GM08714 (cell line): ENCODE data around the gene REST.

ENCODE experiments used
- H3K4me3 ChIP-seq: fragments of 200-500 bp; sonication (Bioruptor generic); 2 replicates; pipeline ENCODE4 v1.5.1; 2014; ENCODE audit warnings: mild to moderate bottlenecking, low read length, inconsistent platforms
- ZNF274 ChIP-seq: IDR thresholded peaks from 2 replicates; pipeline ENCODE4 v1.6.1; 2012; ENCODE audit warnings: mild to moderate bottlenecking, low read depth, low read length

REST gene

GRCh38 chr4:56978750-56979303, 71.1 kb downstream of the REST start, which contains the start of gene POLR2B:
Gene POLR2B, plus strand, starts transcription at chr4:56978896. Its CDS starts 90 bp downstream, at chr4:56978986.
- TF ChIP-seq ZNF274, result no peak
- H3K4me3 ChIP-seq, result peak within 1 kb of the TSS; percentile 96

DNA sequence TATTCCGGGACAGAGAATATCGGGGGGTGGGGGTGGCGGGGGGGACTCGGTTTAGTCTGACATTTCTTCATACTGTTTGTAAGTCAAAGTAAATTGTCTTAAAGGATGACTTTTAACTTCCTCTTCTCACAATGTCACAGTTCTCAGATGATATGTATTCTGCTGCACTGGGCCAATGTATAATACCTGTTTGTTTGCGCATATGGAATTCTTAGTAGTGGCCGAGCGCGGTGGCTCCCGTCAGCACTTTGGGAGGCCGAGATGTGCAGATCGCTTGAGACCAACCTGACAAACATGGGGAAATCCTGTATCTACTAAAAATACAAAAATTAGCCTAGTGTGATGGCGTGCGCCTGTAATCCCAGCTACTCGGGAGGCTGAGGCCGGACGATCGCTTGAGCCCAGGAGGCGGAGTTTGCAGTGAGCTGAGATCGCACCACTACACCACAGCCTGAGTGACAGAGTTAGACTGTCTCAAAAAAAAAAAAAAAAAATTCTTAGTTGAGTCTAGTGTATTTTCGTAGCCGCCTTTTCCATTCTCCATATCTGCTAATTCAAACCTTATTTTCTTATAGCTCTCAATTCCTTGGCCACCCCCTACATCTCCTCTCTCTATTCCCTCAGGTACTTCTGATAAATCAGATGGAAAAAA, 71.8 kb downstream of the REST start:
- H3K4me3 ChIP-seq, result peak overlapping the region; percentile 96
- TF ChIP-seq ZNF274, result no peak

DNA sequence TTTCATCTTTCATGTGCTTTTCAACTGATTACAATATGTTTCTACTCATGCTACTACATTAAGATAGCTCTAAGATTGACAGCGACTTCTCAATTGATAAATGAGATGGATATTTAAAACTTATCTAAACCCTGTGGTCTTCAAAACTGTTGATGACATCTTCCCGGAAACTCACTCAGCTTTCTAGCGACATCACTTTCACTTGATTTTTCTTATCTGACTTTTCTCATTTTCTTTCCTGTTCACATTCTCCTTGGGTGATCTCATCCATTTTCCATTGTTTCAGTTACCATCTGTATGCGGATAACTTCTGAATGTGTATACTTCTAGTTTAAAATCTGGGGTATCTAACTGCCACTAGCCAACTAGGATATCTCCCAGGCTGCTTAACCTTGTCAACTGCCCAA, 74.1 kb downstream of the REST start:
- H3K4me3 ChIP-seq, result no peak overlapping the region
- no peak for TF ChIP-seq ZNF274

DNA sequence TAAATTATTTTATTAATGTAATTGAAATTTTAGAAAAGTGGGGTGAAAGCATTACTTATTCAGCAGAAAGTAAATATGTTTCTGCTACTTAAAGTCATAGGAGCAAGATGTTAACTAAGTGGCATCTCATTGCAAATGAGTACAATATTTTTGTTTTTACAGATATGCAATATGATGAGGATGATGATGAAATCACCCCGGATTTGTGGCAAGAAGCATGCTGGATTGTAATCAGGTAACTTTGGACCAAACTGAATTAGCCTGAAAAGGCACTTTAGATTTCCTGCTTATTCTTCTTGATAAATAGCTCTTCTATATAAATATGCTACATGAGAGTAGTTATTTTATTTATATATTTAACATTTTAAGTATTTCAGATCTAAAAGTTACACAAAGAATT, 78.5 kb downstream of the REST start:
- no peak for TF ChIP-seq ZNF274
- H3K4me3 ChIP-seq, result no peak overlapping the region

GRCh38 chr4:56986952-56987351, 79.3 kb downstream of the REST start:
- TF ChIP-seq ZNF274, result no peak
- H3K4me3 ChIP-seq, result no peak overlapping the region

DNA sequence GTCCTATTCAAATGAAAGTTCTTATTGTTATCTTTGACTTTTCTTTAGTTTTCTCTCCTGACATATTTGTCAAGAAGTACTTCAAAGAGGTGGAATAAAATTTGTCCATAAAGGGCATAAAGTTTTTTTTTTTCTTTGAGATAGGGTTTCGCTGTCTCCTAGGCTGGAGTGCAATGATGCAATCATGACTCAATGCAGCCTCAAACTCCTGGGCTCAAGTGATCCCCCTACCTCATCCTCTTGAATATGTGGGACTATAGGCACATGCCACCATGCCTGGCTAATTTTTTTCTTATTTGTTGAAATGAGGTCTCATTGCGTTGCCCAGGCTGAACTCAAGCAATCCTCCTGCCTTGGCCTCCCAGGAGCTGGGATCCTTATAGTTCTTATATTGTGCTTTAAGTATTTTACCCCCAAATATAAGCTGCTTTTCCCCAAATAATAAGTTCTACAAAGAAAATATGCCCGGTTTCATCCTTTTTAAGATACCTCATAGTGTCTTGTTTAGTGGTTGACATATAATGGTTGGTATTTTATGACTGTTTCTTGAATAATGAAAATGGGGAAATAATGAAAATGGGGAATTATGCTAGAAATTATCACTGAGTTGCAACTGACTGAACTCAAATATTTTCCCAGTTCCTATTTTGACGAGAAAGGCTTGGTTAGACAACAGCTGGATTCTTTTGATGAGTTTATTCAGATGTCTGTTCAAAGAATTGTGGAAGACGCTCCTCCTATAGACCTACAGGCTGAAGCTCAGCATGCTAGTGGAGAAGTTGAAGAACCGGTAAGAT, 82.6 kb downstream of the REST start:
- H3K4me3 ChIP-seq, result no peak overlapping the region
- no peak for TF ChIP-seq ZNF274

GRCh38 chr4:56995525-56995924, 87.8 kb downstream of the REST start:
- no peak overlapping the region for H3K4me3 ChIP-seq
- TF ChIP-seq ZNF274, result no peak

- TF ChIP-seq ZNF274, result no peak
- H3K4me3 ChIP-seq, result no peak overlapping the region
Observed at GRCh38 chr4:56999751-57000150, 92.1 kb downstream of the REST start.

GRCh38 chr4:57013543-57014120, 105.9 kb downstream of the REST start:
- TF ChIP-seq ZNF274, result no peak
- H3K4me3 ChIP-seq, result no peak overlapping the region
